SJSA1 (cell line): ENCODE measurements around the gene RMDN2. TPM values are rescaled to one million over a fixed set of nuclear protein-coding genes. Genes with fewer than 3 reads are reported as not detected.
A peak's percentile ranks its signal among the peaks of the same experiment; 100 is the strongest.

Experiments used
- DNase-seq, 2 experiments: peaks; one replicate each; pipeline ENCODE4 v3.0.0-alpha.2; 2015 to 2020; ENCODE audit warnings: low spot score in 2 of 2, low read depth in 1 of 2
- H3K27ac ChIP-seq: fragments of 250-450 bp; sonication (Bioruptor Pico); 2 replicates; pipeline ENCODE4 v1.5.1; 2020; ENCODE audit warnings: mild to moderate bottlenecking, moderate library complexity
- H3K27me3 ChIP-seq: fragments of 250-450 bp; sonication (Bioruptor Pico); replicated peaks from 2 replicates; pipeline ENCODE4 v1.5.1; 2020; ENCODE audit warnings: mild to moderate bottlenecking, moderate library complexity
- H3K36me3 ChIP-seq: fragments of 250-450 bp; sonication (Bioruptor Pico); 2 replicates; pipeline ENCODE4 v1.5.1; 2020; ENCODE audit warnings: mild to moderate bottlenecking
- H3K4me1 ChIP-seq: fragments of 250-450 bp; sonication (Bioruptor Pico); replicated peaks from 2 replicates; pipeline ENCODE4 v1.6.1; 2021; ENCODE audit warnings: mild to moderate bottlenecking
- H3K4me3 ChIP-seq: fragments of 250-450 bp; sonication (Bioruptor Pico); 2 replicates; pipeline ENCODE4 v1.5.1; 2020; ENCODE audit warnings: mild to moderate bottlenecking
- H3K9me3 ChIP-seq: fragments of 250-450 bp; sonication (Bioruptor Pico); replicated peaks from 2 replicates; pipeline ENCODE4 v1.5.1; 2020; ENCODE audit warnings: mild to moderate bottlenecking
- total RNA-seq: library from RNA; depleted of rRNA; stranded (reverse); fragments of >200 nt; shearing (Covaris generic); gene quantifications from 2 replicates; pipeline ENCODE4 v1.2.3, GENCODE V29; 2014

Gene RMDN2
- total RNA-seq, 1 experiment from 2014 or later, result 20.8 TPM

GRCh38 chr2:37890893-37891495 is 34.1 kb upstream of the RMDN2 start:
- DNase-seq, result peak; percentile 71 to 79
- H3K27ac ChIP-seq, result no peak overlapping the region
- peaks cover 37% of the 10 kb centered on the region for H3K4me1 ChIP-seq
- no peaks in the 10 kb centered on the region for H3K36me3 ChIP-seq
- H3K4me3 ChIP-seq, result no peak overlapping the region
- H3K9me3 ChIP-seq, result no peaks in the 10 kb centered on the region
- no peaks in the 10 kb centered on the region for H3K27me3 ChIP-seq

- Histone ChIP-seq H3K27ac (no peak overlapping the region), H3K4me3 (no peak overlapping the region), H3K9me3 (no peaks in the 10 kb centered on the region), H3K27me3 (no peaks in the 10 kb centered on the region), H3K36me3 (no peaks in the 10 kb centered on the region), H3K4me1 (peaks cover 42% of the 10 kb centered on the region)
- DNase-seq, result no peak
These were observed 33.1 kb upstream of the RMDN2 start for GRCh38 chr2:37891846-37892435.

- Histone ChIP-seq H3K9me3 (no peaks in the 10 kb centered on the region), H3K36me3 (no peaks in the 10 kb centered on the region), H3K4me3 (no peak overlapping the region), H3K4me1 (peaks cover 49% of the 10 kb centered on the region), H3K27me3 (no peaks in the 10 kb centered on the region), H3K27ac (0 out of 2 replicates have a peak overlapping the region, but pooled peaks have one; percentile 34)
- no peak for DNase-seq
These were observed 32.5 kb upstream of the RMDN2 start for GRCh38 chr2:37892436-37893114.

- peak in 1 of 2 experiments; percentile 31 for DNase-seq
- Histone ChIP-seq H3K27me3 (no peaks in the 10 kb centered on the region), H3K4me1 (peaks cover 56% of the 10 kb centered on the region), H3K4me3 (no peak overlapping the region), H3K36me3 (no peaks in the 10 kb centered on the region), H3K9me3 (no peaks in the 10 kb centered on the region), H3K27ac (peak overlapping the region; percentile 34)
These were observed 31.8 kb upstream of the RMDN2 start for GRCh38 chr2:37893327-37893726.

GRCh38 chr2:37894047-37894446 is 31.0 kb upstream of the RMDN2 start:
- H3K27ac ChIP-seq, result peak overlapping the region; percentile 34; the same call in 1 of the 2 replicates
- no peaks in the 10 kb centered on the region for H3K36me3 ChIP-seq
- no peaks in the 10 kb centered on the region for H3K9me3 ChIP-seq
- H3K4me1 ChIP-seq, result peaks cover 61% of the 10 kb centered on the region
- no peak for DNase-seq
- H3K4me3 ChIP-seq, result no peak overlapping the region
- no peaks in the 10 kb centered on the region for H3K27me3 ChIP-seq

GRCh38 chr2:37894601-37895000 is 30.5 kb upstream of the RMDN2 start:
- Histone ChIP-seq H3K4me1 (peaks cover 61% of the 10 kb centered on the region), H3K27ac (peak overlapping the region; percentile 45), H3K9me3 (no peaks in the 10 kb centered on the region), H3K4me3 (no peak overlapping the region), H3K36me3 (no peaks in the 10 kb centered on the region), H3K27me3 (no peaks in the 10 kb centered on the region)
- DNase-seq, result peak; percentile 63 to 64

GRCh38 chr2:37895140-37895539 is 29.9 kb upstream of the RMDN2 start:
- no peak for DNase-seq
- H3K36me3 ChIP-seq, result no peaks in the 10 kb centered on the region
- peaks cover 61% of the 10 kb centered on the region for H3K4me1 ChIP-seq
- no peaks in the 10 kb centered on the region for H3K27me3 ChIP-seq
- H3K27ac ChIP-seq, result peak overlapping the region; percentile 45
- no peaks in the 10 kb centered on the region for H3K9me3 ChIP-seq
- no peak overlapping the region for H3K4me3 ChIP-seq

- DNase-seq, result no peak
- H3K4me3 ChIP-seq, result no peak overlapping the region
- peaks cover 61% of the 10 kb centered on the region for H3K4me1 ChIP-seq
- no peaks in the 10 kb centered on the region for H3K36me3 ChIP-seq
- H3K27ac ChIP-seq, result no peak overlapping the region
- no peaks in the 10 kb centered on the region for H3K9me3 ChIP-seq
- no peaks in the 10 kb centered on the region for H3K27me3 ChIP-seq
These were observed 28.8 kb upstream of the RMDN2 start for GRCh38 chr2:37896319-37896718.

- no peaks in the 10 kb centered on the region for H3K36me3 ChIP-seq
- H3K4me3 ChIP-seq, result no peak overlapping the region
- no peaks in the 10 kb centered on the region for H3K27me3 ChIP-seq
- DNase-seq, result peak in 1 of 2 experiments; percentile 42
- peaks cover 54% of the 10 kb centered on the region for H3K4me1 ChIP-seq
- H3K9me3 ChIP-seq, result no peaks in the 10 kb centered on the region
- H3K27ac ChIP-seq, result no peak overlapping the region
These were observed 27.6 kb upstream of the RMDN2 start for GRCh38 chr2:37897511-37897910.

- Histone ChIP-seq H3K4me1 (peaks cover 45% of the 10 kb centered on the region), H3K27me3 (no peaks in the 10 kb centered on the region), H3K27ac (no peak overlapping the region), H3K36me3 (no peaks in the 10 kb centered on the region), H3K9me3 (no peaks in the 10 kb centered on the region), H3K4me3 (no peak overlapping the region)
- DNase-seq, result no peak
These were observed 26.6 kb upstream of the RMDN2 start for GRCh38 chr2:37898448-37898847.

- H3K36me3 ChIP-seq, result no peaks in the 10 kb centered on the region
- H3K9me3 ChIP-seq, result no peaks in the 10 kb centered on the region
- no peak for DNase-seq
- H3K4me3 ChIP-seq, result no peak overlapping the region
- no peaks in the 10 kb centered on the region for H3K27me3 ChIP-seq
- peaks cover 9% of the 10 kb centered on the region for H3K4me1 ChIP-seq
- H3K27ac ChIP-seq, result no peak overlapping the region
These were observed 22.1 kb upstream of the RMDN2 start for GRCh38 chr2:37902991-37903390.

GRCh38 chr2:37904425-37904824 is 20.7 kb upstream of the RMDN2 start:
- peaks cover 7% of the 10 kb centered on the region for H3K4me1 ChIP-seq
- no peak overlapping the region for H3K4me3 ChIP-seq
- no peaks in the 10 kb centered on the region for H3K9me3 ChIP-seq
- no peak overlapping the region for H3K27ac ChIP-seq
- H3K36me3 ChIP-seq, result no peaks in the 10 kb centered on the region
- DNase-seq, result no peak
- H3K27me3 ChIP-seq, result no peaks in the 10 kb centered on the region

- no peak overlapping the region for H3K27ac ChIP-seq
- DNase-seq, result no peak
- H3K27me3 ChIP-seq, result no peaks in the 10 kb centered on the region
- H3K4me1 ChIP-seq, result peaks cover 11% of the 10 kb centered on the region
- H3K36me3 ChIP-seq, result no peaks in the 10 kb centered on the region
- no peak overlapping the region for H3K4me3 ChIP-seq
- no peaks in the 10 kb centered on the region for H3K9me3 ChIP-seq
These were observed 20.1 kb upstream of the RMDN2 start for GRCh38 chr2:37904993-37905392.

GRCh38 chr2:37906131-37906530 is 19.0 kb upstream of the RMDN2 start:
- H3K4me1 ChIP-seq, result peaks cover 11% of the 10 kb centered on the region
- H3K27me3 ChIP-seq, result no peaks in the 10 kb centered on the region
- H3K27ac ChIP-seq, result no peak overlapping the region
- H3K36me3 ChIP-seq, result no peaks in the 10 kb centered on the region
- no peaks in the 10 kb centered on the region for H3K9me3 ChIP-seq
- H3K4me3 ChIP-seq, result no peak overlapping the region
- DNase-seq, result no peak
